NCI-H2029 treated with DMSO at 0.1 percent for 48 hours (cell line): Measurements from ENCODE around the gene PADI4.
A peak's percentile ranks its signal among the peaks of the same experiment; 100 is the strongest.

ENCODE experiments used
- DNase-seq: peaks from one replicate; lab custom pipeline; 2025; lab: John Stamatoyannopoulos, UW

The PADI4 gene

DNA sequence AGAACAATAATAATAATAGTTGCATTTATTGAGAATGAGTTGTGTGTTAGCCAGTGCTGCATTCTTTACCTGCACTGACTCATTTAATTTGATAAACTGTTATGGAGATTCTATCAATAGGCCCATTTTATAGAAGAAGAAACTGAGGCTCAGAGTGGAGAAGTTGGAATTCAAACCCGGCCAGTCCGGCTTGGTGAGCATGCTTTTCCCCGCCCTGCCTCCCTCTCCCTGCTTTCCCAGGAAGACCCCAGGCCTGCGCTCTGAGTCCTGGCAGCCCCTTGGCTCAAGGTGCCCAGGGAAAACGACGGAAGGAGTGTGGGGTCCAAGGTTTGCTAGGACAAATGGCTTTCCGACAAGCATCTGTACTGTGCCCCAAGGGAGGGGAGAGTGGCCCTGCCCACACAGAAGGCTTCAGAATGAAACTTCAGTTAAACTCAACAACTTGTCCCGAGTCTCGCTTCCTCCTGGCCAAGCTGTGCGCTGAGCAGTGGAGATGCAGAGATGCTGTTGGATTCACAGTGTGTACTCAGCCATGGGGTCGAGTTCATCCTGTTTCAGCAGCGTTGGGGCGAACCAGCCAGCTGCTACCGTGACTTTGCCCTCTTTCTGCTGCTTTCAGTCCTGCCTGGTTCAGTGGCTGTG lies 40.7 kb downstream of the PADI4 start:
- DNase-seq = no peak

DNA sequence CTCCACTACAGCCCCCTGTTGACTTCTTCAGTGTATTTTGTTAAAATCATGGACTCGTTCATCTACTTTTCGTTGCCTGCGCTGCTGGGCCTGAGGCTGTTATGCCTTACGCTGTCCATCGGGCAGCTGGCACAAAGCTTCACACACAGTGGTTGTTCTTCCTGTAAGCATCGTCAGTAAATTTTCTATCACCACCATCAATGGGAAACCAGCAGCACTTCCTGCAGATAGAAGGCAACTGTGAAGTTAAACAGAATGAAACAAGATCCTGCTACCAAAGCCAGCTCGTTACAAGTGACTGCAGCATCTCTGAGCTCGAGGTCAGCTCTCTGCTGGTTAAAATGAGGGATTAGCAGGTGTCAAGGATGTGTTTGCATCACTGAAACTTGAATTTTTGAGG lies 42.1 kb downstream of the PADI4 start:
- no peak for DNase-seq

DNA sequence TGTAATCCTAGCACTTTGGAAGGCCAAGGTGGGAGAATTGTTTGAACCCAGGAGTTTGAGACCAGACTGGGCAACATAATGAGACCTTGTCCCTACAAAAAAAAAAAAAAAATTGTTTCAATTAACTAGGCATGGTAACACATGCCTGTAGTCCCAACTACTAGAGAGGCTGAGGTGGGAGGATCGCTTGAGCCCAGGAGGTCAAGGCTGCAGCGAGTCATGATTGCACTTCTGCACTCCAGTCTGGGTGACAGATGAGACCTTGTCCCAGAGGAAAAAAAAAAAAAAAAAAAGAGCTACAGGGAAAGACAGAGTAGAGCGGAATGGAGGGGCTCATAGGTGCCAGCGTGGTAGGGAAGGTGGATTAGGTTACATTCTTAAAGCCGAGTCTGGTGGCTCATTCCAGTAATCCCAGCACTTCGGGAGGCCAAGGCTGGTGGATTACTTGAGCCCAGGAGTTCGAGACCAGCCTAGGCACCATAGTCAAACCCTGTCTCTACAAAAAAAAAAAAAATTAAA lies 43.0 kb downstream of the PADI4 start:
- no peak for DNase-seq

DNA sequence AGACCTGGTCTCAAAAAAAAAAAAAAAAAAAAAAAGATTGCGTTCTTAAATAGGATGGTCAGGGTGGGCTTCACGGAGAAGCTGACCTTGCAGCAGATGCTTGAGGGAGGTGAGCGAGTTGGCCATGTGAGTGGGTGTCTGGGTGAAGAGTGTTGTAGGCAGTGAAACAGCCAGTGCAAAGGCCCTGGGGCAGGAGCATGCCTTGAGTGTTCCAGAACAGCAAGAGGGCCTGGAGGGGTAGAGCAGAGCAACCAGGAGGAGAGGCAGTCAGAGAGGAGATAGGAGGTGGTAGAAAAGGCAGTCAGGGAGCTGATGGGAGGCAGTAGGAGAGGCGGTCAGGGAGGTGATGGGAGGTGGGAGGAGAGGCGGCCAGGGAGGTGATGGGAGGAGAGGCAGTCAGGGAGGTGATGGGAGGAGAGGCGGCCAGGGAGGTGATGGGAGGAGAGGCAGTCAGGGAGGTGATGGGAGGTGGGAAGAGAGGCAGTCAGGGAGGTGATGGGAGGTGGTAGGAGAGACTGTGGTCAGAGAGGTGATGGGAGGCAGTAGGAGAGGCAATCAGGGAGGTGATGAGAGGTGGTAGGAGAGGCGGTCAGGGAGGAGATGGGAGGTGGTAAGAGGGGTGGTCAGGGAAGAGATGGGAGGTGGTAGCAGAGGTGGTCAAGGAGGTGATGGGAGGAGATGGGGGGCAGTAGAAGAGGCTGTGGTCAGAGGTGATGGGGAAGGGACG lies 43.8 kb downstream of the PADI4 start:
- no peak for DNase-seq

DNA sequence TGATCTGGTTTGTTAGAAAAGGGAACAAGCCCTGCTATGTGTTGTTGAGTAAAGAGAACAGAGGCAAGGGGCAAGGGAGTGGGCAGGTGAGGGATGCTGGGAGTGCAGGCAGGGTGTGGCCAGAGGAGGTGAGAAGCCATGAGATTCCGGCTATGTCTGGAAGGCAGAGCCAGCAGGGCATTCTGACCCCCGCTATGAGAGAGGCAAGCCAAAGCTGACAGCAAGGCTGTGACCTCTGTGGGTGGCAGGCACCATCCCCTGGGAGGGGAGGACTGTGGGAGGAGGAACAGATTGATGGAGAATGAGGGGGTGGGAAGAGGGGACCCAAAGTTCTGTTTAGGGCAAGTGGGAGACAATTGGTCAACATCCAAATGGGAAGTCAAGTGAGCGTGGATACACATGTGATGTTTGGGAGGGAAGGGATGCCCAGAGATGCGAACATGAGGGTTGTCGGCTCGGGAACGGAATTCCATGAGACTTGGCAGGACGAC lies 44.5 kb downstream of the PADI4 start:
- no peak for DNase-seq

DNA sequence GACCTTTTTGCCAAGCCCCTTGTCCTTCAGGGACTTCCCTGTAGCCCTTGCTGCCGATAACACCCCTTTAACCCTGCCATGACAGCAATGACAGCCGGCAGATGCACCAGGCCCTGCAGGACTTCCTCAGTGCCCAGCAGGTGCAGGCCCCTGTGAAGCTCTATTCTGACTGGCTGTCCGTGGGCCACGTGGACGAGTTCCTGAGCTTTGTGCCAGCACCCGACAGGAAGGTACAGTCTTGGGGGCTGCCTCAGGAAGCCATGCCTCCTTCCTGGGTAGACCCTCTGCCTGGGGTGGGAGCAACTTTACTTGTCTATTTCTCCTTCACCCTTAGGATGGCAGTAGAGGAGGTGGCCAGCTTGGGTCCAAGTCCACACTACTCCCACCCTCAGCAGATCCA lies 47.9 kb downstream of the PADI4 start:
- DNase-seq = no peak

DNA sequence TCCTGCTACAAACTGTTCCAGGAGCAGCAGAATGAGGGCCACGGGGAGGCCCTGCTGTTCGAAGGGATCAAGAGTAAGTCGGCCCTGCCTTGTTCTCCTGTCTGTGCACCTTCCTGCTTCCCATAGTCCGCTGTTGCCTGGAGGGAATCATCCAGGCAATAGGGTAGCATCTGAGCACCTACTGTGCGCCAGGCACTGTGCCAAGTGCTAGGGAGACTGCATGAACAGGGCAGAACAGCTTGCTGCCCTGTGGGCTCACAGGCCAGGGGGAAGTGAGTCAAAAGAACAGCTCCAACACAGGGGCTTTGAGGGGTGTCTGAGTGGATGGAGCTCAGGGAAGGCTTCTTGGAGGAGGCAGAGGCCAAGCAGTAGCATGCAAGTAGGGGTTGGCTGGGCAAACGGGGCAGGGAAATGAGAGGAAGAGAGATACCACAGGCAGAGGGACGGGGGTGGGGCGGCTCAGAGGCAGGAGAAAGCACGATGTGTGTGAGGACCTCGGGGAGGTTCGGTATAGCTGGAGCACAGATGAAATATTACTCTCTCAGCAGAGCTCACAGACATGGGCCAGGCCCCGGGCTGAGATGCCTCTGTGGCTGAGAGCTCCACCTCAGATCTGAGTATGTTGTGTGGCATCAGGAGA lies 48.5 kb downstream of the PADI4 start:
- DNase-seq = no peak

DNA sequence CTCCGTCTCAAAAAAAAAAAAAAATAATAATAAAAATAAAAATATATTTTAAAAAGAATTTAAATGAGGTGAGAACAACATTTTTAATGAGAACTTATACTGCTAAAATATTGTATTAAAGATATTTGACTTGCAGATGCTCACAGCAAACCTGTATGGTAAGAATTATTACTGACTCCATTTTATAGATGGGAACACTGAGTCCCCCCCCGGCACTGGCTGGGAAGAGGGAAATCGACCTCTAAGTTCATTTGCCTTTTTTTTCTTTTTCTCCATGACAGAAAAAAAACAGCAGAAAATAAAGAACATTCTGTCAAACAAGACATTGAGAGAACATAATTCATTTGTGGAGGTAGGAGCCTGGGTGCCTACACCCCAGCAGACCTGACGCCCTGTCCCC lies 50.6 kb downstream of the PADI4 start:
- no peak for DNase-seq

DNA sequence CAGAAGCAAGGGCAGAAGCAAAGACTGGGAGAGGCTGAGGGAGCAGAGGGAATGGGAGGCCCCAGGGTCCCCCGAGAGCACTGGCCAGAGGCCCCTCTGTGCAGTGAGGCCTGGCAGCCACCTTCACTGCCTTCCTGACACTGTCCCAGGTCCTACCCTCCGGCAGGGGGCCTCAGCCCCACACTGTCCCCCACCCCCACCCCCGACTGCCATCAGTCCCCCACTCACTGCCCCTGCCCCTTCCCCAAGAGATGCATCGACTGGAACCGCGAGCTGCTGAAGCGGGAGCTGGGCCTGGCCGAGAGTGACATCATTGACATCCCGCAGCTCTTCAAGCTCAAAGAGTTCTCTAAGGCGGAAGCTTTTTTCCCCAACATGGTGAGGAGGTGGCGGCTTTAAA lies 51.0 kb downstream of the PADI4 start:
- DNase-seq = no peak

DNA sequence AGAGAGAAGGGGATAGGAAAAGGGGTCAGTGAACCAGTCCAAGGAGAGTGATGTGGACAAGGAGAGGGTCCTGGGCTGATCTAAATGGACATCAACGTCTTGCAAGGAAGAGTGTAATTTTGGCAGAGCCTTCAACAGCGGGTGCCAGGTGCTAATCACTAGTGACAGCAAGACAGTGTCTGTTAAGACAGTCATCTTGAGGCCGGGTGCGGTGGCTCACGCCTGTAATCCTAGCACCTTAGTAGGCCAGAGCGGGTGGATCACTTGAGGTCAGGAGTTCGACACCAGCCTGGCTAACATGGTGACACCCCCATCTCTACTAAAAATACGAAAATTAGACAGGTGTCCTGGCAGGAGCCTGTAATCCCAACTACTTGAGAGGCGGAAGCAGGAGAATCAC lies 51.8 kb downstream of the PADI4 start:
- DNase-seq = no peak

DNA sequence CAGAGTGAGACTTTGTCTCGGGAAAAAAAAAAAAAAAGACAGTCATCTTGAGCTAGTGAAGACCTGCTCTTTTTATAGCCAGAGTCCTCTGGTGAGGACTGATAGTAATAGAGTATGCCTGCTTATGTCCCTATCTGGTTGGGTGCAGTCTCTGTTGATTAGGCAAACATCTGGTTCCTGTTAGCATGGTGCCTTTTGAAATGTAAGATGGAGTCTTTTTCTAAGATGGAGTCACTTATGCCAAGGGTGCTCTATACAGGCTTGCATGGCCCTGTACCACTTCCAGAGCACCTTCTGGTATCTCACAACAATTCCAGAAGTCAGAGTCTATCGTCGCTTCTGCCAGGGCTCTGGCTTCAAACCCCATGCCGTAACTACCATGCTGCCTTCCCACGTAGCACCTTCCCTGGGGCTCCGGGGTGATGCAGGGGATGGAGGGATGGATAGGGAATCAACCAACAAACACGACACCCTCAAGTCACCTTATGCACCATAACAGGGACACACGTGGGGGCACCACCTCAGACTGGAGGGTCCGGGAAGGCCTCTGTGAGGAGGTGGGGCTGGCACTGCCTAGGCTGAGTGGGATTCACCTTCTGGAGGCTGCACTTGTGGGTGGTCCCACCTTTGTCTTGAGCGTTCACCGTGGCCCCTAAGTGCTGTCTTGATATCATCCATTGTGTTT lies 52.4 kb downstream of the PADI4 start:
- no peak for DNase-seq

DNA sequence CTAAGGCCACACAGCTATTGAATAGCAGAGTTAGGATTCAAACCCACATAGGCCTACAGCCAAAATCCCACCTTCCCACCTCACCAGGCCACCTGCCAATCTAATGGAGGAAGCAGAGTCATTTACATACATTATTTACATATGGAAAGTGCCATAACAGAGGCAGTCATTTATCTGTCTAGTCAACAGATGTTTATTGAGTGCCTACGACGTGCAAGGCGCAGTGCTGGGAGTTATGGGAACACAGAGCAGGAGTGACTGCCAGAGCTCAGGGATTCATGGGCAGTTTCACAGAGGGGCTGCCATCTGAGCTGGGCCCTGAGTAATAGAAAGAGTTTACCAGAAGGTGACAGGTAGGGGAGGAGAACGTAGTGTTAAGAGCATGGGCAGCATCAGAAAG lies 53.7 kb downstream of the PADI4 start:
- no peak for DNase-seq

DNA sequence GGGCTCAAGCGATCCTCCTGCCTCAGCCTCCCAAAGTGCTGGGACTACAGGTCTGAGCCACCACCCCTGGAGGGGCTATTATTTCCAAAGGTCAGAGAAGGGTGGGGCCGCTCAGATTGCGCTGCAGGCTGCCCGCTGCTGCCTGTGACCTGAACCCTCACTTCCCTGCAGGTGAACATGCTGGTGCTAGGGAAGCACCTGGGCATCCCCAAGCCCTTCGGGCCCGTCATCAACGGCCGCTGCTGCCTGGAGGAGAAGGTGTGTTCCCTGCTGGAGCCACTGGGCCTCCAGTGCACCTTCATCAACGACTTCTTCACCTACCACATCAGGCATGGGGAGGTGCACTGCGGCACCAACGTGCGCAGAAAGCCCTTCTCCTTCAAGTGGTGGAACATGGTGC lies 55.4 kb downstream of the PADI4 start:
- no peak for DNase-seq

DNA sequence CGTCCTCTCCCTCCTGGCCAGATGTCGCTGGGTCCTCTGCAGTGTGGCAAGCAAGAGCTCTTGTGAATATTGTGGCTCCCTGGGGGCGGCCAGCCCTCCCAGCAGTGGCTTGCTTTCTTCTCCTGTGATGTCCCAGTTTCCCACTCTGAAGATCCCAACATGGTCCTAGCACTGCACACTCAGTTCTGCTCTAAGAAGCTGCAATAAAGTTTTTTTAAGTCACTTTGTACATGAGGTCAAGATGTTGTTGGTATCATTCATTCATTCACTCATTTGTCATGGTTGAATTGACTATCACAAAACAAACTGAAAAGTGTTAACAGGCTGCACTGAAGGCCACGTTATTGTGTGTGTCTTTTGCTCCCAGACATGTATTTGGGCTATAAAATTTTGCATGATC lies 55.8 kb downstream of the PADI4 start:
- DNase-seq = no peak

DNA sequence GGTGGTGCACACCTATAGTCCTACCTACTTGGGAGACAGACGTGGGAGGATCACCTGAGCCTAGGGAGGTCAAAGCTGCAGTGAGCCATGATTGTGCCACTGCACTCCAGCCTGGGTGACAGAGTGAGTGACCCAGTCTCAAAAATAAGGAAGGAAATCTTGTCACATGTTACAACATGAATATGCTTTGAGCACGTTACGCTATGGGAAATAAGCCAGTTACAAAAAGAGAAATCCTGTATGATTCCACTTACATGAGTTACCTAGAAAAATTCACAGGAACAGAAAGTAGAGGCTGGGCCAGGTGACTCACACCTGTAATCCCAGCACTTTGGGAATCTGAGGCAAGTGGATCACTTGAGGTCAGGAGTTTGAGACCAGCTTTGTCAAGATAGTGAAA lies 57.3 kb downstream of the PADI4 start:
- DNase-seq = no peak

DNA sequence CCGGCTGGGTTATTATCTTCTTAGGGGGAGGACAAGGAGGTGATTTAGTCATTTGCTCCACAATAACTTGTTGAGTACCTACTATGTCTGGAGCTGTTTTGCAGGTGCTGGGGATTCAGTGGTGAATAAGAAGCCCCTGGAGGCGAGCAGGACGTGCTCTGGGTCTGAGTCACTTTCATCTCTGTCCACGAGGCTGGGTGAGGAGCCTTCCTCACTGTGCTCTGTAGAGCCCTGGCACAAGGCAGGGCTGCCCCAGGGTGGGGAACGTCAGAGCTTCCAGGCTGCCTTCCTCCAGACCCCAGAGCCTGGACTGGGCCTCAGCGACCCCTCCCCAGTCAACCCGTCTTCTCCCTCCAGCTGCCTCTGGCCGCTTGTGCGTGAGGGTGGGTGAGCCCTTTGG lies 61.5 kb downstream of the PADI4 start:
- no peak for DNase-seq

DNA sequence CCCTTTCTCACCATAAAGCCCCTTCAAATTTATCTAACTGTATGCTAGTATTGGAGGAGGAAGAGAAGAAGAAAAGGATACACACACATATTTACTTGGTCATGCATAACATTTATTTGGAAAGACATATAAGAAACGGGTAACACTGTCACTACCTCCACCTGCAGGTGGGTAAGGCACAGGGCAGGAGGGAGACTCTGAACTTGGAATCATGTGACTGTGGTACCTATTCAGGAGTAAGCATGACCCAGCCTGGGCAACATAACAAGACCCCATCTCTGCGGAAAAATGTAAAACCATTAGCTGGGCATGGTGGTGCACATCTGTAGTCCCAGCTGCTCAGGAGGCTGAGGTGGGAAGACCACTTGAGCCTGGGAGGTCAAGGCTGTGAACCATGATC lies 62.6 kb downstream of the PADI4 start:
- no peak for DNase-seq

DNA sequence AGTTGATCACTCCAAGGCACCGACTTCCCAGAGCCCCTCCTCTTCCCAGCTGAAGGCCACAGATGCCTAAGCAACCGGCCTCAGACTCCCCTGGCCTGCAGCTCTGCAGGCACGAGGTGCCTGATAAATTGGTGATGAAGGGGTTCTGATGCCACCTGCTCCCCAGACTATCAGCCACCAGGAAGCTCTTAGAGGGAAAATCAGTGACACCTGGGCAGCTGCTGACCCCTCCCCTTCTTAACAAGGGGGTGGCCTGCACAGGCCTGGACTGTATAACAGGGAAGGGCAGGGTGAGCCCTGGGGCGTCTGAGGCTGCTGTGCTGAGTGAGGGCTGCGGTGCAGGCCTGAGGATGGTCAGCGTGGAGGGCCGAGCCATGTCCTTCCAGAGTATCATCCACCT lies 63.9 kb downstream of the PADI4 start, which contains the start of gene PADI6:
Gene PADI6 (plus strand): TSS at position 301 of the 400 bp plus-strand sequence. CDS start 50 bp downstream, at position 351.
- DNase-seq = no peak

DNA sequence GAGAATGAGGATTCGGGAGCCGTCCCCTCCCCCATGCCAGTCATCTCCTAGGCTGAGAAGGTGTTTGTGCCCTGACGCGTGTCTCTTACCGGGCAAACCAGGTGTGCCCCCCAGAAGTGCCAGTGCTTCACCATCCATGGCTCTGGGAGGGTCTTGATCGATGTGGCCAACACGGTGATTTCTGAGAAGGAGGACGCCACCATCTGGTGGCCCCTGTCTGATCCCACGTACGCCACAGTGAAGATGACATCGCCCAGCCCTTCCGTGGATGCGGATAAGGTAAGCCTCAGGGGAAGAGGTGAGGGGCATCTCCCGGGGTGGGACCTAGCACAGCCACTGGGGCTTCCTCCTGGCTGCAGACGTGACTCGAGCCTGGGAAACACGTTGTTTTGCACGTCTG lies 65.0 kb downstream of the PADI4 start:
- DNase-seq = no peak

DNA sequence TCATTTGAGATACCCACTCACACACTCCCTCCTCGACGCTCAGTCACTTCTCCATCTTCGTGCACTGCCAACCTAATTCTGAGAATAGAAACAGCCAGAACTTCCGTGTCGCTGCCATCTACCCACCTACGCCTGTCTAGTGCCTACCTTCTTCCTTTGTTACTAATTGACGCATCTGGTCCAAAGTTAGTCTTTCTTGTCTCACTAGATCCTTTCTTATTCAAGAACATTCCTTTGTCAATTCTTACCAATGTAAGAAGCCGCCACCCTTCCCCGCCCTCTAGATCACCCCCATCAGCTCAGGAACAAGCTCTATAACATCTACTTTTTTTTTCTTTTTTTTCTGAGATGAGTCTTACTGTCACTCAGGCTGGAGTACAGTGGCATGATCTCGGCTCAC lies 67.7 kb downstream of the PADI4 start:
- DNase-seq = no peak

DNA sequence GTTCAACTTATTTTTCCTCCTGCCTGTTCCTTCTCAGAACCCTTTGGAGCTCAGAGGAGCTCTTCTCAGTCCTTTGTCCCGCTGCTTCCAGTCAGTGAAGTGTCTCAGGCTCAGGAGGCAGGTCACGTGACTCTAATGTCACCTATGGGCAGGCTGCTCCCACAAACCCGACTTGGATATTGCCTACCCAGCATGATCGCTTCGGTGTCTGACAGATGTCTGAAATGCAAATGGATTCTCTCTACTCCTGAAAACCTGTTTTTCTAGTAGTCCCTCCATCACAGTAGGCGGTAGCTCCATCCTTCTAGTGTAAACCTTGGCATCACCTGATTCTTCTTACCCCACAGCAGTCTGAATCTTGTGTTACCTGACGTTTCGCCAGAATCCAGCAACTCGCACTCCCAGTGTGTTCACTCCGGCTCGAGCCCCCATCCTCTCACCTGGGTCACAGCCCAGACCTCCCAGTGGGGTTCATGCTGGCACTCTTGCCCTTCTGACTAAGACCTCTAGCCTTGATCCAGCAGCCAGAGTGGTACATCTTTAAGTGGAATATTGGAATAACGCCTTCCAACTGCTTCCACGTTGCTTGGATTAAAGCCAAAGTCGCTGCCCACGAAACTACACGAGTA lies 69.4 kb downstream of the PADI4 start:
- peak; percentile 8 for DNase-seq

DNA sequence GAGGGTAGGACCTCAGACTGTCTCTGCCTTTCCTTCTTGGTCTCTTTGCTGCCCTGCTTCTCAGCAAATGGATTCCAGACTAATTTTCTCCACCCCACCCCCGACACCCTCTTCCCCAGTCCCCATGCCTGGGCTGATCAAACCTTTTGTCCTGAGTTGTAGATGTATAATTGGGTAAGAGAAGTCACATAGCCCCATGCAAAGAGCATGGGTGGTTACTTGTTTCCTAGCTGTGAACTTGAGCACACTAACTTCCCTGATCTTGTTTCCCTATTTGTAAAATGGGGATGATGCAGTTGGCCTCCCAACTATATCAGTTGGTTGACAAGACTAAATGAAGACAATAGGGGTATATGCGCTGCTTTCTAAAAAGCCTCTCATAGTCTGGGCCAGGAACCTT lies 73.2 kb downstream of the PADI4 start:
- no peak for DNase-seq
